K562 (cell line): Measurements from ENCODE around the gene NPAS2. TPM values are rescaled to one million over a fixed set of nuclear protein-coding genes. Genes with fewer than 3 reads are reported as not detected.

Experiments used
- CBX8 ChIP-seq: fragments of 200-600 bp; sonication (generic); IDR thresholded peaks from 2 replicates; pipeline ENCODE4 v1.6.1; 2012; ENCODE audit warnings: borderline replicate concordance, mixed run types, low read depth, mild to moderate bottlenecking, moderate library complexity, mixed read lengths, low read length, control low read depth, inconsistent platforms; ENCODE audit not compliant: poor library complexity, severe bottlenecking; ENCODE audit errors: extremely low read depth
- EGR1 ChIP-seq: fragments of 450-650 bp; conservative IDR thresholded peaks from 2 replicates; pipeline ENCODE4 v1.6.1; 2017; ENCODE audit warnings: mild to moderate bottlenecking
- MTA1 ChIP-seq: fragments of 450-650 bp; IDR thresholded peaks from 2 replicates; pipeline ENCODE4 v1.6.1; 2017; ENCODE audit warnings: borderline replicate concordance
- RBFOX2 ChIP-seq: fragments of 200-400 bp; formaldehyde crosslinking; IDR thresholded peaks from 2 replicates; pipeline ENCODE4 v1.6.1; 2017; ENCODE audit warnings: low read depth, mild to moderate bottlenecking, low read length, moderate library complexity
- RFX5 ChIP-seq: IDR thresholded peaks from 2 replicates; pipeline ENCODE4 v1.6.1; 2011; ENCODE audit warnings: low read depth, mild to moderate bottlenecking, improper control_type of control experiment, low read length
- TEAD1 ChIP-seq, 2 experiments: fragments of 450-650 bp in 1 of 2; sonication (generic) in 1 of 2; formaldehyde crosslinking; IDR thresholded peaks; 2 replicates each; pipeline versions ENCODE4 v1.4.0 to v1.8.0; 2020 to 2022; ENCODE audit warnings: mild to moderate bottlenecking in 2 of 2, missing genetic modification reagents in 1 of 2
- TGIF2 ChIP-seq: sonication (generic); formaldehyde crosslinking; IDR thresholded peaks from 2 replicates; pipeline ENCODE4 v1.8.1; 2022; ENCODE audit warnings: mild to moderate bottlenecking, missing genetic modification reagents, moderate library complexity
- ZNF263 ChIP-seq: sonication (generic); formaldehyde crosslinking; IDR thresholded peaks from 2 replicates; pipeline ENCODE4 v1.8.0; 2022; ENCODE audit warnings: mild to moderate bottlenecking, missing genetic modification reagents, borderline replicate concordance
- polyA plus RNA-seq, 8 experiments: library from polyadenylated mRNA; depleted of rRNA in 4 of 8; stranded (reverse) in 5 of 8; unstranded in 3 of 8; fragments of >200 nt; fragmentation: Nextera tagmentation in 2 of 8; fragmentation: Illumina TruSeq in 1 of 8; extraction: Ambion mirVana in 2 of 8; extraction: Trizol in 1 of 8; gene quantifications; 2 replicates each; pipeline versions ENCODE4 v1.2.1 to v1.2.3, GENCODE V29; 2011 to 2014; ENCODE audit warnings: inconsistent platforms in 1 of 8, missing spikeins in 1 of 8
- total RNA-seq, 7 experiments: library from RNA; depleted of rRNA in 6 of 7; stranded (reverse); fragments of >200 nt in 6 of 7; fragmentation: Illumina TruSeq in 2 of 7; extraction: Trizol in 2 of 7; gene quantifications; 2 replicates each; pipeline versions ENCODE4 v1.2.1 to v1.2.3, GENCODE V29; 2011 to 2021; ENCODE audit warnings: low replicate concordance in 1 of 7
- TF ChIP-seq, protein P1 (sequence below): sonication (generic); formaldehyde crosslinking; IDR thresholded peaks from 2 replicates; pipeline ENCODE4 v1.8.0; 2022; ENCODE audit warnings: mild to moderate bottlenecking, missing genetic modification reagents
- TF ChIP-seq, protein P2 (sequence below): fragments of 450-650 bp; conservative IDR thresholded peaks from 2 replicates; pipeline ENCODE4 v1.6.1; 2016; ENCODE audit warnings: missing genetic modification characterization, low read depth, mild to moderate bottlenecking, missing compliant biosample characterization, moderate library complexity
- TF ChIP-seq, protein P3 (sequence below), 2 experiments: IDR thresholded peaks; 2 replicates each; pipeline ENCODE4 v1.6.1; 2011; ENCODE audit warnings: borderline replicate concordance in 1 of 2, control low read depth in 1 of 2, low read depth in 1 of 2, low read length in 1 of 2, mild to moderate bottlenecking in 1 of 2, mixed read lengths in 1 of 2, moderate library complexity in 1 of 2; ENCODE audit not compliant: insufficient read depth in 1 of 2, insufficient read length in 1 of 2, poor library complexity in 1 of 2, severe bottlenecking in 1 of 2; ENCODE audit errors: extremely low read depth in 1 of 2

The NPAS2 gene
- total and polyA plus RNA-seq, 9 of the 15 experiments (the other 6 are each of a cell fraction or from before 2014, with no cell fraction given), result 0.06 to 0.29 (median 0.07) TPM; not detected in 5

DNA sequence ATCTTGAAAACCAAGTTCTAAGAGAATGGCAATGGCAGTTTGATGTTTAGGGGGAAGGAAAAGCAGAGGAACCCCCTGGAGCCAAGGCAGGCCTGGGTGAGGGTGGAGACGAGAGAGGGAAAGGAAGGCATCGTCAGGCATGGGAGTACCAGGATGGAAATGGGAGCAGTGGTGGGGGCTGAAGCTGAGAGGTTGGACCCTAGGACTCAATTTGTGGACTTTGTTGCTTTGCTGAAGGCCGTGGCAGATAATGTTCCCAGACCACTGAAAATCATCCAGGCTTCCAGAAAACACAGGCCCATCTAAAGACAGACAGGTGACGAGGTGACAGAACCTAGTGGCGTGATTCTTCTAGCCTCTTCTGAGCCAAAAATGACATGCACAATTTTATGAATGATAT, 4.9 kb downstream of the NPAS2 start (continued):
- TF ChIP-seq, protein P1, sequence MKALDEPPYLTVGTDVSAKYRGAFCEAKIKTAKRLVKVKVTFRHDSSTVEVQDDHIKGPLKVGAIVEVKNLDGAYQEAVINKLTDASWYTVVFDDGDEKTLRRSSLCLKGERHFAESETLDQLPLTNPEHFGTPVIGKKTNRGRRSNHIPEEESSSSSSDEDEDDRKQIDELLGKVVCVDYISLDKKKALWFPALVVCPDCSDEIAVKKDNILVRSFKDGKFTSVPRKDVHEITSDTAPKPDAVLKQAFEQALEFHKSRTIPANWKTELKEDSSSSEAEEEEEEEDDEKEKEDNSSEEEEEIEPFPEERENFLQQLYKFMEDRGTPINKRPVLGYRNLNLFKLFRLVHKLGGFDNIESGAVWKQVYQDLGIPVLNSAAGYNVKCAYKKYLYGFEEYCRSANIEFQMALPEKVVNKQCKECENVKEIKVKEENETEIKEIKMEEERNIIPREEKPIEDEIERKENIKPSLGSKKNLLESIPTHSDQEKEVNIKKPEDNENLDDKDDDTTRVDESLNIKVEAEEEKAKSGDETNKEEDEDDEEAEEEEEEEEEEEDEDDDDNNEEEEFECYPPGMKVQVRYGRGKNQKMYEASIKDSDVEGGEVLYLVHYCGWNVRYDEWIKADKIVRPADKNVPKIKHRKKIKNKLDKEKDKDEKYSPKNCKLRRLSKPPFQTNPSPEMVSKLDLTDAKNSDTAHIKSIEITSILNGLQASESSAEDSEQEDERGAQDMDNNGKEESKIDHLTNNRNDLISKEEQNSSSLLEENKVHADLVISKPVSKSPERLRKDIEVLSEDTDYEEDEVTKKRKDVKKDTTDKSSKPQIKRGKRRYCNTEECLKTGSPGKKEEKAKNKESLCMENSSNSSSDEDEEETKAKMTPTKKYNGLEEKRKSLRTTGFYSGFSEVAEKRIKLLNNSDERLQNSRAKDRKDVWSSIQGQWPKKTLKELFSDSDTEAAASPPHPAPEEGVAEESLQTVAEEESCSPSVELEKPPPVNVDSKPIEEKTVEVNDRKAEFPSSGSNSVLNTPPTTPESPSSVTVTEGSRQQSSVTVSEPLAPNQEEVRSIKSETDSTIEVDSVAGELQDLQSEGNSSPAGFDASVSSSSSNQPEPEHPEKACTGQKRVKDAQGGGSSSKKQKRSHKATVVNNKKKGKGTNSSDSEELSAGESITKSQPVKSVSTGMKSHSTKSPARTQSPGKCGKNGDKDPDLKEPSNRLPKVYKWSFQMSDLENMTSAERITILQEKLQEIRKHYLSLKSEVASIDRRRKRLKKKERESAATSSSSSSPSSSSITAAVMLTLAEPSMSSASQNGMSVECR (CRISPR knock-in tag), result no peak
- TF ChIP-seq TEAD1 (CRISPR knock-in tag; IDR thresholded peaks at IDR 0.05), result no peak
- no peak for TF ChIP-seq EGR1
- TF ChIP-seq, protein P2, sequence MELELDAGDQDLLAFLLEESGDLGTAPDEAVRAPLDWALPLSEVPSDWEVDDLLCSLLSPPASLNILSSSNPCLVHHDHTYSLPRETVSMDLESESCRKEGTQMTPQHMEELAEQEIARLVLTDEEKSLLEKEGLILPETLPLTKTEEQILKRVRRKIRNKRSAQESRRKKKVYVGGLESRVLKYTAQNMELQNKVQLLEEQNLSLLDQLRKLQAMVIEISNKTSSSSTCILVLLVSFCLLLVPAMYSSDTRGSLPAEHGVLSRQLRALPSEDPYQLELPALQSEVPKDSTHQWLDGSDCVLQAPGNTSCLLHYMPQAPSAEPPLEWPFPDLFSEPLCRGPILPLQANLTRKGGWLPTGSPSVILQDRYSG, result no peak
- no peak for TF ChIP-seq RBFOX2
- no peak for TF ChIP-seq ZNF263
- no peak for TF ChIP-seq RFX5
- no peak for TF ChIP-seq CBX8
- TF ChIP-seq MTA1, result no peak
- TF ChIP-seq TGIF2, result no peak
- TF ChIP-seq, protein P3, sequence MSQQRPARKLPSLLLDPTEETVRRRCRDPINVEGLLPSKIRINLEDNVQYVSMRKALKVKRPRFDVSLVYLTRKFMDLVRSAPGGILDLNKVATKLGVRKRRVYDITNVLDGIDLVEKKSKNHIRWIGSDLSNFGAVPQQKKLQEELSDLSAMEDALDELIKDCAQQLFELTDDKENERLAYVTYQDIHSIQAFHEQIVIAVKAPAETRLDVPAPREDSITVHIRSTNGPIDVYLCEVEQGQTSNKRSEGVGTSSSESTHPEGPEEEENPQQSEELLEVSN (IDR thresholded peaks at IDR 0.05; ENCODE audit: borderline replicate concordance in 1 of 2, extremely low read depth in 1 of 2, insufficient read depth in 1 of 2, insufficient read length in 1 of 2, low read depth in 1 of 2, low read length in 1 of 2, poor library complexity in 1 of 2, severe bottlenecking in 1 of 2), result no peak
- TF ChIP-seq, all 486 proteins: peak for 0
